CD4-positive, alpha-beta T cell (primary cell): ENCODE measurements around the gene LARP4. TPM values are rescaled to one million over a fixed set of nuclear protein-coding genes. Genes with fewer than 3 reads are reported as not detected.
A peak's percentile ranks its signal among the peaks of the same experiment; 100 is the strongest.

Experiments
- ATAC-seq: fragments of 200-7000 bp; cut with Tn5 transposase; one replicate; pipeline ENCODE4 v1.10.0; 2022; ENCODE audit warnings: mild to moderate bottlenecking; ENCODE audit not compliant: poor library complexity
- CTCF ChIA-PET: fragments of 350-600 bp; sonication (Branson Sonifier 250); formaldehyde crosslinking; loops from one replicate; lab custom pipeline; 2021; ENCODE audit warnings: antibody characterized with exemption, inconsistent platforms; lab: Charles Lee
- POLR2A ChIA-PET: fragments of 350-600 bp; sonication (Branson Sonifier 250); formaldehyde crosslinking; loops from one replicate; lab custom pipeline; 2021; ENCODE audit warnings: antibody characterized with exemption, inconsistent platforms; lab: Charles Lee
- DNase-seq, 14 experiments: peaks; one replicate each; pipeline ENCODE4 v3.0.0-alpha.2; 2013 to 2020; ENCODE audit warnings: mixed read lengths in 2 of 14
- H3K27ac ChIP-seq, 2 donors: one replicate each; pipeline versions ENCODE4 v1.5.1 to v1.7.0; 2013; ENCODE audit warnings: low read length in 2 of 2, low read depth in 1 of 2, mild to moderate bottlenecking in 1 of 2
- H3K27me3 ChIP-seq, 2 experiments: 1 replicate in 1 of 2; 2 replicates in 1 of 2; pipeline versions ENCODE4 v1.6.1 to v1.7.0; 2013; ENCODE audit warnings: low read length in 2 of 2, control low read depth in 1 of 2, mild to moderate bottlenecking in 1 of 2, moderate library complexity in 1 of 2; ENCODE audit not compliant: insufficient read depth in 2 of 2, control insufficient read depth in 1 of 2
- H3K36me3 ChIP-seq: one replicate; pipeline ENCODE4 v1.6.1; 2013; ENCODE audit warnings: low read length, control low read depth; ENCODE audit not compliant: insufficient read depth
- H3K4me1 ChIP-seq: one replicate; pipeline ENCODE4 v1.6.1; 2013; ENCODE audit warnings: low read length, control low read depth; ENCODE audit not compliant: insufficient read depth
- H3K4me3 ChIP-seq: one replicate; pipeline ENCODE4 v1.5.1; 2013; ENCODE audit warnings: mild to moderate bottlenecking, low read length, moderate library complexity
- H3K9me3 ChIP-seq, 2 experiments: 1 replicate in 1 of 2; 2 replicates in 1 of 2; pipeline versions ENCODE4 v1.6.1 to v1.7.0; 2013; ENCODE audit warnings: low read length in 2 of 2, mild to moderate bottlenecking in 2 of 2, control low read depth in 1 of 2, moderate library complexity in 1 of 2; ENCODE audit not compliant: control insufficient read depth in 1 of 2, insufficient read depth in 1 of 2
- H3K27ac Mint-ChIP-seq: one replicate; pipeline ENCODE4 v1.8.0; 2020; ENCODE audit warnings: mixed read lengths
- H3K27me3 Mint-ChIP-seq: one replicate; pipeline ENCODE4 v1.8.0; 2021; ENCODE audit warnings: mixed read lengths
- H3K36me3 Mint-ChIP-seq: one replicate; pipeline ENCODE4 v1.8.0; 2021; ENCODE audit warnings: low read depth, mixed read lengths
- H3K4me1 Mint-ChIP-seq: one replicate; pipeline ENCODE4 v1.8.0; 2021; ENCODE audit warnings: low read depth, mixed read lengths
- H3K4me3 Mint-ChIP-seq: one replicate; pipeline ENCODE4 v1.8.0; 2020; ENCODE audit warnings: mild to moderate bottlenecking, mixed read lengths
- H3K9me3 Mint-ChIP-seq: one replicate; pipeline ENCODE4 v1.8.0; 2020; ENCODE audit warnings: mixed read lengths
- intact Hi-C, 2 experiments: fragments of 100-400 bp; cut with DNase I in 1 of 2; cut with micrococcal nuclease in 1 of 2; formaldehyde crosslinking; loops; one replicate each; pipeline versions ENCODE4 v1.15.1 to v1.9.0; 2023 to 2025; cut with DNase I, micrococcal nuclease
- total RNA-seq, 174 experiments: library from RNA in 2 of 174; stranded (reverse) in 2 of 174; gene quantifications; one replicate each; pipeline ENCODE4 v1.2.3 and lab custom pipeline; 2021 to 2026
- TF ChIP-seq, protein P1 (sequence below): fragments of 200-600 bp; IDR thresholded peaks from one replicate; pipeline ENCODE4 v1.8.0; 2022; ENCODE audit warnings: antibody characterized with exemption, mild to moderate bottlenecking

Gene LARP4
- total RNA-seq, 2 experiments from 2014 or later: 17.6 to 18.1 TPM

- Histone ChIP-seq H3K36me3 (no peaks in the 10 kb centered on the region), H3K27me3 (no peaks in the 10 kb centered on the region), H3K4me3 (no peak overlapping the region), H3K27ac (peak overlapping the region in 1 of 2 donors; percentile 19), H3K4me1 (peaks cover 70% of the 10 kb centered on the region), H3K9me3 (no peaks in the 10 kb centered on the region)
- Mint-ChIP-seq H3K36me3 (no peaks in the 10 kb centered on the region), H3K4me3 (peak overlapping the region; percentile 47), H3K4me1 (peaks cover 38% of the 10 kb centered on the region), H3K27me3 (no peaks in the 10 kb centered on the region), H3K9me3 (no peaks in the 10 kb centered on the region), H3K27ac (peak overlapping the region; percentile 83)
- ChIA-PET POLR2A (interaction anchor here (0.9 to 1.3 kb wide), 5 partner anchors 9 to 123 kb away, joined by 3 to 9 read pairs (median 3); partner anchors contain the start of gene DIP2B), CTCF (interaction anchor here (0.7 kb wide), 1 partner anchor 23 kb away, joined by 3 read pairs; no protein-coding TSS in a partner anchor)
- ATAC-seq (peak; percentile 18), DNase-seq (no peak)
- TF ChIP-seq, protein P1, sequence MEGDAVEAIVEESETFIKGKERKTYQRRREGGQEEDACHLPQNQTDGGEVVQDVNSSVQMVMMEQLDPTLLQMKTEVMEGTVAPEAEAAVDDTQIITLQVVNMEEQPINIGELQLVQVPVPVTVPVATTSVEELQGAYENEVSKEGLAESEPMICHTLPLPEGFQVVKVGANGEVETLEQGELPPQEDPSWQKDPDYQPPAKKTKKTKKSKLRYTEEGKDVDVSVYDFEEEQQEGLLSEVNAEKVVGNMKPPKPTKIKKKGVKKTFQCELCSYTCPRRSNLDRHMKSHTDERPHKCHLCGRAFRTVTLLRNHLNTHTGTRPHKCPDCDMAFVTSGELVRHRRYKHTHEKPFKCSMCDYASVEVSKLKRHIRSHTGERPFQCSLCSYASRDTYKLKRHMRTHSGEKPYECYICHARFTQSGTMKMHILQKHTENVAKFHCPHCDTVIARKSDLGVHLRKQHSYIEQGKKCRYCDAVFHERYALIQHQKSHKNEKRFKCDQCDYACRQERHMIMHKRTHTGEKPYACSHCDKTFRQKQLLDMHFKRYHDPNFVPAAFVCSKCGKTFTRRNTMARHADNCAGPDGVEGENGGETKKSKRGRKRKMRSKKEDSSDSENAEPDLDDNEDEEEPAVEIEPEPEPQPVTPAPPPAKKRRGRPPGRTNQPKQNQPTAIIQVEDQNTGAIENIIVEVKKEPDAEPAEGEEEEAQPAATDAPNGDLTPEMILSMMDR: no peak
- intact Hi-C loops: loop anchor here in 1 of 2 experiments (5.0 kb wide), 1 partner anchor 37 kb away; no protein-coding TSS in a partner anchor
These were observed 114.9 kb downstream of the LARP4 start for GRCh38 chr12:50515587-50515986.

- no peaks in the 10 kb centered on the region for H3K27me3 ChIP-seq
- no peaks in the 10 kb centered on the region for H3K9me3 Mint-ChIP-seq
- H3K36me3 ChIP-seq: no peaks in the 10 kb centered on the region
- ATAC-seq (peak; percentile 78), DNase-seq (peak in 3 of 14 experiments; percentile 48 to 58 (median 56))
- peaks cover 77% of the 10 kb centered on the region for H3K4me1 ChIP-seq
- H3K4me3 Mint-ChIP-seq: no peak overlapping the region
- H3K4me3 ChIP-seq: no peak overlapping the region
- ChIA-PET CTCF (interaction anchor here (1.0 to 1.6 kb wide), 5 partner anchors 8 to 80 kb away, joined by 3 to 4 read pairs (median 3); no protein-coding TSS in a partner anchor), POLR2A (interaction anchor here (0.7 to 5.3 kb wide), 2 partner anchors 10 to 203 kb away, joined by 4 to 75 read pairs; no protein-coding TSS in a partner anchor)
- H3K27ac Mint-ChIP-seq: no peak overlapping the region
- intact Hi-C loops: loop anchor here in 1 of 2 experiments (1.0 to 5.0 kb wide), 3 partner anchors 9 to 35 kb away; no protein-coding TSS in a partner anchor
- H3K27me3 Mint-ChIP-seq: no peaks in the 10 kb centered on the region
- H3K27ac ChIP-seq: peak overlapping the region; percentile 44 to 48
- peaks cover 2% of the 10 kb centered on the region for H3K36me3 Mint-ChIP-seq
- TF ChIP-seq, protein P1: no peak
- peaks cover 41% of the 10 kb centered on the region for H3K4me1 Mint-ChIP-seq
- H3K9me3 ChIP-seq: no peaks in the 10 kb centered on the region
These were observed 116.8 kb downstream of the LARP4 start for GRCh38 chr12:50517421-50518048.

GRCh38 chr12:50518090-50518489, 117.4 kb downstream of the LARP4 start:
- no peaks in the 10 kb centered on the region for H3K9me3 ChIP-seq
- DNase-seq (no peak), ATAC-seq (no peak)
- peaks cover 77% of the 10 kb centered on the region for H3K4me1 ChIP-seq
- ChIA-PET CTCF (interaction anchor here (1.0 to 1.6 kb wide), 5 partner anchors 9 to 80 kb away, joined by 3 to 4 read pairs (median 3); no protein-coding TSS in a partner anchor), POLR2A (interaction anchor here (0.7 to 5.3 kb wide), 2 partner anchors 10 to 202 kb away, joined by 4 to 75 read pairs; no protein-coding TSS in a partner anchor)
- peak overlapping the region; percentile 44 to 48 for H3K27ac ChIP-seq
- intact Hi-C loops: loop anchor here in 1 of 2 experiments (5.0 kb wide), 1 partner anchor 34 kb away; no protein-coding TSS in a partner anchor
- H3K4me3 ChIP-seq: no peak overlapping the region
- Mint-ChIP-seq H3K27me3 (no peaks in the 10 kb centered on the region), H3K4me1 (peaks cover 41% of the 10 kb centered on the region), H3K27ac (no peak overlapping the region), H3K4me3 (no peak overlapping the region), H3K9me3 (no peaks in the 10 kb centered on the region), H3K36me3 (peaks cover 5% of the 10 kb centered on the region)
- TF ChIP-seq, protein P1: no peak
- no peaks in the 10 kb centered on the region for H3K27me3 ChIP-seq
- no peaks in the 10 kb centered on the region for H3K36me3 ChIP-seq
